GM18907 (cell line): ENCODE measurements around the gene SPATA33.

ENCODE experiments used
- ATAC-seq: cut with Tn5 transposase; IDR thresholded peaks from one replicate; pipeline ENCODE4 v1.9.1; 2021; ENCODE audit warnings: mild to moderate bottlenecking, moderate library complexity; ENCODE audit not compliant: unreplicated experiment

The SPATA33 gene

DNA sequence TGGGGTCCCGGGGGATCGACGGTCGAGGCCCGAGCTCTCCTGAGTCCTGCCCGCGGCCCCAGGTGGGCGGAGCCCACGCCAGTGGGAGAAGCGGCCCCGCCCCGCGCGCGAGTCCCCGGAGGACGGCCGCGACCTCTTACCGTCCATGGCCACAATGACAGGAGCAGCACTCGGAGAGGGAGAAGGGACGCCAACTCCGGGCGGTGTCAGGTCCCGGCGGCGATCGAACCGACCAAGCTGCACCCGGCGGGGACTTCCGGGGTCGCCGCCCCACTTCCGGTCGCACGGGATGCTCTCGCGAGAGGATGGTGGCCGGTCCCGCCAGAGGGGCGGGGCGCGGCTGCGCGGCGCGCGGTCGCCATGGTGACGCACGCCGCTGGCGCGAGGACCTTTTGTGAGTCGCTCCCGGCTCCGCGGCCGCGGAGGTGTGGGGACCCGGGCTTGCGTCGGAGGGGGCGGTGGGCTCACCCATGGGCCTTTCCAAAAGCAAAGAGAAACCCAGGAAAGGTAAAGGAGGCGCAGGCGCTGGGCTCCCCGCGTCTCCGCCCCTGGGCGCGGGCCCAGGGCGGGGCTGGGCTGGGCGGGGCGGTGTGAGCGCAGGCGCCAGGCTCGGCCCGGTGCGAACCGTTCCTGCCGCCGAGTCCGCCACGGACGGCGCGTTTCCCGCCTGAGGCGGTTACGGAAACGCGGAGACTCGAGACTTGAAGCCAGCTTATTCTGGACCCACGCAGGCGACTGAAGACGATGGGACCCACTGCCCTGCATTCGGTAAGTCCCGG lies at the start of gene SPATA33, which contains the start of gene CHMP1A:
Gene SPATA33 (plus strand): TSS at position 395 of the 779 bp plus-strand sequence. CDS start 76 bp downstream, at position 471.
Gene CHMP1A (minus strand): TSS at position 267 of the 779 bp plus-strand sequence. CDS start 120 bp downstream, at position 147.
- ATAC-seq: peak; percentile 87

DNA sequence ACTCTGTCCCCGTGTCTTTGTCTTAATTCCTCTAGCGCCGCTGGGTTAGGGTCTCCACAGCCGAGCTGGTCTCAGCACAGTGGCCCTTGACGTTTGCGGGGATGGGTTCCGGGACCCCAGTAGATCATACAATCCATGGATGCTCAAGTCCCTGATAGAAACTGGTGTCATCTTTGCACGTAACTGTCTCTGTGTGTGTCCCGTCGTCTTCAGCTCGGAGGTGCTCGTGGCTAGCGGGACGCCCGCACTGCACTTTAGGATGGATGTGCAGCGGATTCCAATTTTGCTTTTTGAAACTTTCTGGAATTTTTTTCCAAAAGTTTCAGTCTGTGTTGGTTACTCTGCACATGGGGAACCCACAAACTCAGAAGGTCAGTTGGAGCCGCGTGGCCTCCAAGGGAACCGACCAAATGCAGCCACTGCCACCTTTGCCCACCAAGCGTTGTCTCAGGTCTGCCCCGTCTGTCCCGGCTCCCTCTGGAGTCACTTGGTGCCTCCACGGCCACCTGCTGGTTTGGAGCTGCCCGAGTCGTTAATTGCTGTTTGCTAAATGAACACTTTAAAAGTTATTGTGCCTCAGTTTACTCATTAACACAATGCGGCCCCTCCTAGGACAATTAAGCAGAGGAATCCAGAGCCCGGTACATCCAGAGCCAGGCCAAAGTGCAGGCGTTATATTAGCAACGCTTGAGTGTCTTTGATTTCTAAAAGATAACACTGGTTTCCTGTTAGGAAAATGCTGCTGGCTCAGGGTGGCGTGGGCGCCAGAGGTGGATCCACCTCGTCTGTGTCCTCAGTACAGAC lies 49.5 kb upstream of the SPATA33 start:
- no peak for ATAC-seq

DNA sequence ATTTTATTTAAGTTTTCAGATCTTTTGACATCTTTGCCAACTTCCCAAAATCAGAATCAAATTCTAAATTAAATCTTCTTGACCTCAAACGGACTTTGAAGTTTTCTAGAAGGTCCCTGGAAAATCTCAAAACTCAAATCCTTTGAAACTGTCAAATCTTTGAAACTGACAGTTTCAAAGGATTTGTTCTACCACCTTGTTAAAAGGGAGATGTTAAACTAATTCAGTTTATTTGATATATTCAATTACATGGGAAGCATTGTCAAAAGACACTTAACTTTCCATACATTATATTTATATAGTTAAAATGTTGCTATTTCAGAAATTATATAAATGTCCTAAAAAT lies 47.6 kb upstream of the SPATA33 start:
- no peak for ATAC-seq

DNA sequence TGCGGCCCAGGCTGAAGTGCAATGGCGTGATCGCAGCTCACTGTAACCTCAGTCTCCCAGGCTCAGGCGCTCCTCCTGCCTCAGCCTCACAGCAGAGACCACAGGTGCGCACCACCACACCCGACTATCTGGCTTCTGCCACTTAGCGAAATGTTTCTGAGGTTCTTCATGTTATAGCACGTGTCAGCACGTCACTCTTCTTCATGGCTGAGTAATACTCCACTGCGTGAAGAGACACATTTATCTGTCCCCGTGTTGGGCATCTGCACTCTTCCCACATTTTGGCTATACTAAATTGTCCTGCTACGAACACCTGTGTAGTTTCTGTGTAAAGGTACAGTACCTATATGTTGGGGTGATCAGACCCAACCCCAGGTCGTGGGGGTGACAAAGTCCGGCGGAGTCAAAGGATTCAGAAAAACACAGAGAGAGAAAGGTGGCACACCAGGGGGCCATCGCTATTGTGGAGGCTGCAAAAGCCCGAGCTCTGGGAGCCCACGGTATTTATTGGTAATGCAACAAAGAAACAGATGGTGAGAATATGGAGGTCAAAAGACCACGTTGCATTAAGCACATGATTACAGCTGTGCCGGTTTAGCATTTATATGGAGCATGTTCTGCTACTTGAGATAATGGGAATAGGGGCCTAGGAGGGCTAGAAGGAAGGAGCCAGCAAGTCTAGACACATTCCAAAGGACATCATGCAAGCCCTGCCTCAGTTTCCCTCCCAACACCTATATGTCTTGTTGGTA lies 45.0 kb upstream of the SPATA33 start:
- ATAC-seq: no peak

DNA sequence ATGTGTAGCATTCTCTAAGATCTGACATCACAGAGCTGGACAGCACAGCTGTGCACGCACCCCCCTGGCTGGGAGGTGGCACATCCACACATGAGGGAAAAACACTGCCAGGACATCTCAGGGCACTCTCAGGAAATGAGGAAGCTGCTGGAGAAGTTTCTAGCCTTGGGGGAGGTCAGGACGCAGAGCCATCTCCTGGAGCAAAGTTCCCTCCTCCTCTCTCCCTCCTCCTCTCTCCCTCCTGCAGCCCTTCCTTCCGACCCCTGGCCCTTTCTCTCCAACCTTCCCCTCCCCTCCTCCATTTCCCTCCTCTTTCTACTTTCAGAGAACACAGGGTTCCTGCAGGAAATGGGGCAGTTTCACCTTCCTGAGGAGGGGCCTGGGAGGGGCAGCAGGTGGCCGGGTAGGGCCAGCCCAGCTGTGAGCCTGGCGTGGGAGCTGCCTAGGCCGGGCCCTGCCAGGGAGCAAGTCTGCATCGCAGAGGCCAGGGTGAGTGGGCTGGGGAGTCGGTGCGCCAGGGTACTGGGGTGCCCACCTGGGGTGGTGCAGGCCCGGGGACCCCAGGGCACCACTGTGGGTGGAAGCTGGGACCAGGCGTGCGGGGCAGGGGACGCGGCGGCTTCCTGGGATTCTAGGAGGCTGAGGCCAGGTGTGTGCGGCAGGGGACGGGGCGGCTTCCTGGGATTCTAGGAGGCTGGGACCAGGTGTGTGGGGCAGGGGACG lies 44.2 kb upstream of the SPATA33 start, which contains the start of gene DPEP1:
Gene DPEP1 (plus strand): TSS at position 412 of the 723 bp plus-strand sequence. CDS start 16,769 bp downstream, outside the sequence.
- no peak for ATAC-seq

DNA sequence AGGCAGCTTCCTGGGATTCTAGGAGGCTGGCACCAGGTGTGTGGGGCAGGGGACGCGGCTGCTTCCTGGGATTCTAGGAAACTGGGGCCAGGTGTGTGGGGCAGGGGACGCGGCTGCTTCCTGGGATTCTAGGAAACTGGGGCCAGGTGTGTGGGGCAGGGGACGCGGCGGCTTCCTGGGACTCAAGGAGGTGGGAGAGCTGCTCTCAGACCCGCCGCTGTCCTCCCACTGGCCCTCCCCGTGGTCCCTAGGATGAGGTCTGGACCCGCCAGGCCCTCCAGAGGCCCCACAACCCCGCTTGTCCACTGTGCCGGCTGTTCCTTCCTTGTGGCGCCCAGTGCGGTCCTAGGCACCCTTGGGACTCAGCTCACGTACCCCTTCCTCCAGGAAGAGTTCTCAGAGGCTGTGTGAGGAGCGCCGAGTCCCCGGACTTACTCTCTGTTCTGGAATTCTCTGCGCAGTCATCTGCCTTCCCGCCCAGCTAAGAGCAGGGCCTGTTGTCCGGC lies 43.6 kb upstream of the SPATA33 start:
- no peak for ATAC-seq

DNA sequence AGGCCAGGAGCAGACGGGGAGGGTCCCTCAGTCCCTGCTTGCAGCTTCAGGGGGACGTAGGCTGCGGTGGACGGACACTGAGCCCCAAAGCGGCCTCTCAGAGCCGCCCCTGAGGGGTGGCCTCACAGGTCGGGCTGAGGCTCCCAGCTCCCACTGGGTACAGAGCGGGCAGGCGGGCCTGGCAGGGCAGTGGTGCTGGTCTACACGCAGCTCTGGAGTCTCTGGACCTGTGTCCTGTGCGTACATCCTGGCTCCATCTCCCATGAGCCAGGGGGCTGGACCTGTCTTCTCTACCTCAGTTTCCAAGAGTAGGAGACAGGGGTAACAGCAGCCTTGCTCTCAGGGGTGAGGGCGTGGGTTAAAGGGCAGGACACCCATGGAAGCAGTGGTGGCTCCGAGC lies 42.5 kb upstream of the SPATA33 start:
- ATAC-seq: no peak

DNA sequence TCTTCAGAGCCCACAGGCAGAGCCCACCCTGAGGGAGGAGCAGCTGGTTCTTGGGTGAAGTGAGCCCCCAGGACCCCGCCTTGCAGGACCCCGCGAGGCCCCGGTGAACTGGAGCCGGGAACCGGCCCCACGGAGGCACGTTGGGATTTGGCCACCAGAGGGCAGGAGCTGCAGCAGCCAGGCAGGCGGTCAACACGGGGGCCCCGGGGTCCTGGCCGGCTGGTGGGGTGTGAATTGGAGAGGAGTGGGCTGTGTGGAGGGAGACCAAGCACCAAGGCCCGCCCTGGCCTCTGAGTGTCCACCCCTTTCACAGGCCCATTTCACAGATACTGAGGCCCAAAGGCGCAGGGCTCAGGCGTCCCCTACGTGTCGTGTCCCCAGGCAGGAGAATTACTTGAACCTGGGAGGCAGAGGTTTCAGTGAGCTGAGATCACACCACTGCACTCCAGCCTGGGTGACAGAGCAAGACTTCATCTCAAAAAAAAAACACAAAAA lies 42.0 kb upstream of the SPATA33 start:
- ATAC-seq: no peak

DNA sequence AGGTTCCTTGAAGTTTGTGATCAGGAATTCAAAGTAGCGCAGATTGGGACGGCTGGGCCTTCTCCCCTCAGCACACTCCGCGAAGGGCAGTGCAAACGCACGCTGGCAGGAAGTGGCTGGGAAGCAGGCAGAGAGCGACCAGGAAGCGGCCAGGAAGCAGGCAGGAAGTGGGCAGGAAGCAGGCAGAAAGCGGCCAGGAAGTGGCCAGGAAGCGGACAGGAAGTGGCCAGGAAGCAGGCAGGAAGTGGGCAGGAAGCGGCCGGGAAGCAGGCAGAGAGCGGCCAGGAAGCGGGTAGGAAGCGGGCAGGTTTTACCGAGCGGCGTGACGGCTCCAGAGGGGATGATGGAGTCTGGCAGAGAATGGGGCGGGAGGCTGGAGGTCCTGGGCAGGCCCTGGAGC lies 41.0 kb upstream of the SPATA33 start:
- no peak for ATAC-seq

DNA sequence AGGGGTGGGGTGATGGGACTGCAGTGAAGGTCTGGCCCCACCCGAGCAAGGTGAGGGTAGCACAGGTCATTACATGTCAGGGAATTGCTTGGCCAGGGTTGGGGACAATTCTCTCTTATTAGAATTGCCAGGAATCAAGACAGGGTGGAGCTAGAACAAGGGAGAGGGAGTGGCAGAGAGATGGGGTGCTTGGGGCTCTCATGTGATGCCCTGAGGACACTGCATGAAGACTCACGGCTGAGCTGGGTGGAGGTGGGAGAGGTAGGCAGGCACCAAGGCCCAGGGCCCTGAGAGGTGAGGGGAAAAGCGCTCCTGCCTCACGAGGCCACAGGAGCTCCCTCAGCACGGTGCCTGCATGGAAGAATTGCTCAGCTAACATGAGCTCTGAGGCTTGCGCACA lies 40.6 kb upstream of the SPATA33 start:
- no peak for ATAC-seq

DNA sequence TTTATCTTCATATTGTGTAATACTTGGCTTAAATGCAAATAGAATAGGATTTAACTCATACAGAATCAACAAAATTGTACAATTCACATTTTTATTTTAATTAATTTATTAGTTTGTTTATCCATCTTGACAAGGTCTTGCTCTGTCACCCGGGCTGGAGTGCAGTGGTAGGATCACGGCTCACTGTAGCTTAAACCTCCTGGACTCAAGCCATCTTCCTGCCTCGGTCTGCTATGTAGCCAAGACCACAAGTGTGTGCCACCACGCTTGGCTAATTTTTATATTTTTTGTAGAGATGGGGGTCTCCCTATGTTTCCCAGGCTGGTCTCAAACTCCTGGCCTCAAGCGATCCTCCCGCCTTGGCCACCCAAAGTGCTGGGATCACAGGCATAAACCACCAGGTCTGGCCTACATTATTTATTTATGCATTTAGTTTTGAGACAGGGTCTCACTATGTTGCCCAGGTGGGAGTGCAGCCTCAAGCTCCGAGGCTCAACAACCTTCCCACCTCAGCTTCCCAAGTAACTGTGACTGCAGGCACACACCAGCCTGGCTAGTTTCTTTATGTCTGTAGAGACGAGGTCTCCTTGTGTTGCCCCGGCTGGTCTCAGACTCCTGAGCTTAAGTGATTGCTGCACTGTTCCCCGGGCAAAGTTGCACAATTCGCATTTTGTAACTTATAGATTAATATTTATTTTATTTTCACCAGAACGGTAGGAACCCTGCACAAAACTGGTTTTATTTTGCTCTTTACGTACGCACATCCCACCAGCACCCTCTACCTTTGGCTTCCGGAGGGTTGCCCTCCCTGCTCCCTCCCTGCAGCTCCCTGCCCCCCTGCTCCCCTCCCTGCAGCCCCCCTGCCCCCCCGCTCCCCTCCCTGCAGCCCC lies 39.3 kb upstream of the SPATA33 start:
- ATAC-seq: no peak

DNA sequence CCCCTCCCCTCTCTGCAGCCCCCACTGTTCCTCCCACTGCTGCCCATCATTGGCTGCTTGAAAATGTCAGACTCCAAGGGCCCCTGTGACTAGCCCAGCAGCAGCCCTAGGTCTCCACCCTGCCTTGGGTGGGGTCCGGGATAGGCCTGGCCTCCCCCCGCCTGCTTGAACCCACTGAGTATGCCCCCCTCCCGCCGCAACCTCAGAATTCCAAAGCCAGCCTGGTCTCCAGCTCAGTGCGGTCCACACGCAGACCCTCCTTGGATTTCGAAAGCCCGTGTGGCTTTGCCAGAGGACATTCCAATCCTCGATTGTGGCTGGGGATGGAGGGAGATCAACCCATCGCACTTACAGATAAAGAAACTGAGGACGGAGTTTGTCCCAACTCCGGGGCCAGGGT lies 37.8 kb upstream of the SPATA33 start:
- ATAC-seq: no peak

DNA sequence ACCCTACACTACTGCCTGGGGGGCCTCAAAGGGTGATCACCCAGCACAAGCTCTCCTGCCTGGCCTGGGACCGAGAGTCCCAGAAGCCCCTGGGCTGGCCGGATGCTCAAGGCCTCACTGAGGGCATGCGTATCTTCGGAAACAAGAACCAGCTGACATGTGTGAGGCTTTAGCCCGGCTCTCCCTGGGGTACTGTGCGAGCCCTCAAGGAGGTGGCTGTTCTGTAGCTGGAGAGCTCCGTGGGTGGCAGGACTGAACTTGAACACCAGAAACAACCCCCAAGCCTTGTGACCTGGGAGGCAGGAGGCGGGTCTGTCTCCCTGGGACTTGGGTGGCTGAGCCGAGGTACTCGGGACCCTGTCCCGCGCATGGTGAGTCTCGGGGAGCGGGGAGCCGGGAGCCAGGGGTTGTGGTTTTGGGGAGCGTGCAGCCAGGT lies 37.2 kb upstream of the SPATA33 start:
- no peak for ATAC-seq

DNA sequence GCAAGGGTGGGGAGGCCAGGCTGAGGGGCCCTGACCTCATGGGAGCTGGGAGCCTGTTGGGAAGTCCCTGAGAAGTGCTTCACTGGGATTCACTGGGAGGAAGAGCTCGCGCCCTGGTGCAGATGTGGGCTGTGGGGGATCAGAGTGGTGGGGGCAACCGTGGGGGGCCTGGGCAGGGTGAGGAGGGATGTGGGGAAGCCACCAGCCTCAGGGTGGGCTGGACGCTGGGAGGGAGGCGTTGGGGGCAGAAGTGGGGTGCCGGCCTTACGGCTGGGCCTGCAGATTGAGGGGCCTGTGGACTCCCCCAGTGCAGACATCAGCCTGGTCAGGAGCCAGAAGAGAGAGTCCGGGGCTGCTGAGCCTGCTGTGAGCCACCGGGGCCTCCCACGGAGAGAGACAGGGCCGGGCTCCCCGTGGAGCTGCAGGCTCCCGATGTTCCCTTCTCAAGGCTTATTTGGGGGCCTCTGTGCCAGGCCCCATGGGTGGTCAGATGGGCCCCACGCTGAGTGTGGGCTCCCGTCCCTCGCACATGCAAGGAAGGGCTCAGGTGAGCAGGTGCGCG lies 36.4 kb upstream of the SPATA33 start:
- no peak for ATAC-seq

DNA sequence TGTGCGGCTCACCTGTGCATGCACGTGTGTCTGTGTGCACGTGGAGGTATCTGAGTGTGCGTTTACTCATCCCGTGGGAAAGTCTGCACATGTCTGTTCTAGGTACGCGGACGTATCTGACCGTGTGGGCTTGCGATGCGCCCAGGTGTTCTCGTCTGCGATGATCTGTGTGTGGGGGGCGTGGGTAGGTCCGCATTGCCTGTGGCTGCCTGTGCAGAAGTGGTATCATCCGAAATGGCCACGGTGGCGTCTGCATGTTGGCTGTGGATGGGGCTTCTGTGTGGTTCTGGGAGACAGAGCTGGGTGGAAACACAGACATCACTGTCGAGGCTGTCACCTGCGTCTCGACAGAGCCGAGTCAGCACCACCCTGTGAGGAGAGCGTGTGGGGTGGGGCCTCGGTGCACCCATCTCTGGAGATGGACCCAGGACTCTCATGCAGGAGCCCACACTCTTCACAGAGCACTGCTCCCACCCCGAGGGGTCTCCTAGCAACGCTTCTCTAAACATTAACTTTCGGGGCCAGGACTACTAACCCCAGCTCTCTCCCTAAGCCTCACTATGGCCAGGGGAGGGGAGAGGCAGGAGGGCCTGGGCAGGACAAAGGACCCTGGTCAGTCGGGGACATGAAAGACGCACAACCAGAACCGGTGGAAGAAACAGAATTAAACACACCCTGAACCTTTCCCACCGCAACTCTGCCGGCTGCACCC lies 35.8 kb upstream of the SPATA33 start:
- ATAC-seq: no peak

DNA sequence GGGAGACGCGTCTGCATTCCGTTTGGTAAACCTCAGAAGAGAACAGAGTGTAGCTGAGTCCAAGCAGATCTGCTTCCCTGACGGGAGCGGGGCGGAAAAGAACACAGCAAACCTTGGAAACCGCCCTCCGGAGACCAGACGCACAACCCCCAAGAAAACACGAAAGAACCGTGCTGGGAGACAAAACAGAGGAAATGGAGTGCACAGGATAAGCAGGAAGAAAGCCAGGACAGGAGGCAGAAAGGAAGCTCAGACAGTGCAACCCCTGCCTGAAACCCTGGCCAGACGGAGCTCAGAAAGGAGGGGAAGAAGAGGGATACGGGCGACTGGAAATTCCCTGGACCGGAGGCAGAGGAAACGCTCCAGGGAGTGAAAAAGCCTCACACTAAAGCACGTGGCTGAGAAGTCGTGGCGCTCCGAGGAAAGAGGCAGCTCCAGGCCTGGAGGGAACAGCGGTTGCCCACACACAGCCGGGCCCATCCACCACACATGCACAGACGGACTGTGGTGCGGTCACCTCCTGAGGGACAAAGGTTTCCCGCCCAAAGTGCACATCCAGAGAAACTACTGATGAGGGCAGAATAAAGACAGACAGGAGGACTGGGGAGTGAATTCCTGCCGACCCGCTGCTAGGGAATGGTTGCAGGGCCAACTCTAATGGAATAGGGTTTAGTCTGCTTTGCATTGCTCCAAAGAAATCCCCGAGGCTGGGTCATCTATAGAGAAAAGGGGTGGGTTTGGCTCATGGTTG lies 34.0 kb upstream of the SPATA33 start:
- no peak for ATAC-seq
